IMR-90 (cell line): ENCODE data around the gene ACOT7.

Experiments used
- CHD1 ChIP-seq: IDR thresholded peaks from 2 replicates; pipeline ENCODE4 v1.6.1; 2012; ENCODE audit warnings: low read depth, low read length, improper control_type of control experiment
- ELK1 ChIP-seq: fragments of 150-350 bp; IDR thresholded peaks from 2 replicates; pipeline ENCODE4 v1.6.1; 2016; ENCODE audit warnings: low read depth, mild to moderate bottlenecking, low read length, moderate library complexity, borderline replicate concordance
- FOS ChIP-seq: fragments of 150-350 bp; IDR thresholded peaks from 2 replicates; pipeline ENCODE4 v1.6.1; 2016; ENCODE audit warnings: low read depth, low read length
- MXI1 ChIP-seq: IDR thresholded peaks from 2 replicates; pipeline ENCODE4 v1.6.1; 2012; ENCODE audit warnings: low read depth, mild to moderate bottlenecking, low read length, moderate library complexity, borderline replicate concordance
- NFE2L2 ChIP-seq: fragments of 150-350 bp; IDR thresholded peaks from 2 replicates; pipeline ENCODE4 v1.6.1; 2016; ENCODE audit warnings: low read depth, mild to moderate bottlenecking, low read length
- POLR2A ChIP-seq: IDR thresholded peaks from 2 replicates; pipeline ENCODE4 v1.6.1; 2012; ENCODE audit warnings: mild to moderate bottlenecking, low read depth, low read length
- RAD21 ChIP-seq: IDR thresholded peaks from 2 replicates; pipeline ENCODE4 v1.6.1; 2012; ENCODE audit warnings: low read length, improper control_type of control experiment
- USF2 ChIP-seq: fragments of 150-350 bp; IDR thresholded peaks from 2 replicates; pipeline ENCODE4 v1.6.1; 2017; ENCODE audit warnings: mild to moderate bottlenecking, antibody characterized with exemption, low read length, low read depth
- TF ChIP-seq, protein P1 (sequence below): conservative IDR thresholded peaks from 2 replicates; pipeline ENCODE4 v1.5.1; 2012; ENCODE audit warnings: mild to moderate bottlenecking, low read depth, low read length, improper control_type of control experiment

DNA sequence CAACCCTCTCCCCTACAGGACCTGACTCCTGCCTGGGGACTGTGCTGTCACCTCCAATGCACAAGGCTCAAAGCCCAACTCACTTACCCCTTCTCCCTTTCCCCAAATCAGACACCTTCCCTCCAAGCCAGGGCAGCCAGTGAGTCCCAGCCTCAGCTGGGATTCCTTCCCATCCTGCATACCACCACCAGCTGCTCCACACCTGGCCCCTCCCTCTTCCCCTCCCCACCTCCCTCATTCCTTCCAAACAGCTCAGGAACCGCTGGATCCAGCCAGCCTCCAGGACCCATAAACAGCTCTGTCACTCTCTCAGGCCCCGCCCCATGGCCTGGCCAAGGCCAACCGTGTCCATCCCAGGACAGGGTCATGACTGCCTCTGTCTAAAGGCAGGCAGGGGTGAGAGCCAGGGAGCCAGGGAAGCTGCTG lies 41.4 kb downstream of the ACOT7 start:
- TF ChIP-seq, protein P1, sequence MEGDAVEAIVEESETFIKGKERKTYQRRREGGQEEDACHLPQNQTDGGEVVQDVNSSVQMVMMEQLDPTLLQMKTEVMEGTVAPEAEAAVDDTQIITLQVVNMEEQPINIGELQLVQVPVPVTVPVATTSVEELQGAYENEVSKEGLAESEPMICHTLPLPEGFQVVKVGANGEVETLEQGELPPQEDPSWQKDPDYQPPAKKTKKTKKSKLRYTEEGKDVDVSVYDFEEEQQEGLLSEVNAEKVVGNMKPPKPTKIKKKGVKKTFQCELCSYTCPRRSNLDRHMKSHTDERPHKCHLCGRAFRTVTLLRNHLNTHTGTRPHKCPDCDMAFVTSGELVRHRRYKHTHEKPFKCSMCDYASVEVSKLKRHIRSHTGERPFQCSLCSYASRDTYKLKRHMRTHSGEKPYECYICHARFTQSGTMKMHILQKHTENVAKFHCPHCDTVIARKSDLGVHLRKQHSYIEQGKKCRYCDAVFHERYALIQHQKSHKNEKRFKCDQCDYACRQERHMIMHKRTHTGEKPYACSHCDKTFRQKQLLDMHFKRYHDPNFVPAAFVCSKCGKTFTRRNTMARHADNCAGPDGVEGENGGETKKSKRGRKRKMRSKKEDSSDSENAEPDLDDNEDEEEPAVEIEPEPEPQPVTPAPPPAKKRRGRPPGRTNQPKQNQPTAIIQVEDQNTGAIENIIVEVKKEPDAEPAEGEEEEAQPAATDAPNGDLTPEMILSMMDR = no peak
- TF ChIP-seq CHD1 (no peak), RAD21 (no peak), POLR2A (no peak), FOS (no peak), MXI1 (no peak), ELK1 (no peak), NFE2L2 (no peak), USF2 (no peak)
